ENCODE measurements around the gene EFNA2. TPM values are rescaled to one million over a fixed set of nuclear protein-coding genes. Genes with fewer than 3 reads are reported as not detected.
"Not testable (repeated sequence)": the region's sequence is repeated elsewhere in the genome, so short reads cannot be mapped to it uniquely, and the experiment has no call there.

EFNA2 gene
- total RNA-seq, 1 donor from 2014 or later = 3.8 TPM

DNA sequence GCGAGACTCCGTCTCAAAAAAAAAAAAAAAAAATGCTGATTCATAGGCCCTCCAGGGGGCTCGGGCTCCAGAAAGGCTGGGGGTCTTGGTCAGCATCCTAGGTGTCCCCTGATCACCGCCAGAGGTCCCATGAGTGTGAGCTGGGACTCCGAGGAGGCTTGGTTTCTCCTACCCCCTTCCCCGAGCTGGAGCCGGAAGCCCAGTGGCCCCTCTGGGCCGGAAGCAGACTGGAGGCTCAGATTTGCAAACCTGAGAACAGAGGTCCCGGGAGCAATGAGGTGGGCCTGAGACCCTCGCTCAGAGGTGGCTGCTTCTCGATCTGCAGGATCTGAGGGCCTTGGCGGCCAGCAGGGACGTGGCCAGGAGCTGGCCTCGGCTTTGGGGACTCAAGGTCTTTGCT, 41.5 kb downstream of the EFNA2 start:
- no peak overlapping the region for H3K27ac Mint-ChIP-seq (ENCODE audit: unreplicated experiment)
- H3K9me3 Mint-ChIP-seq (ENCODE audit: unreplicated experiment) = no peaks in the 10 kb centered on the region
- H3K4me3 Mint-ChIP-seq (ENCODE audit: unreplicated experiment) = no peak overlapping the region
- DNase-seq (ENCODE audit: extremely low spot score, unreplicated experiment) = no peak
- peaks cover 2% of the 10 kb centered on the region for H3K27me3 Mint-ChIP-seq (ENCODE audit: unreplicated experiment)
- no peaks in the 10 kb centered on the region for H3K4me1 Mint-ChIP-seq (ENCODE audit: unreplicated experiment)
- TF ChIP-seq, protein P1, sequence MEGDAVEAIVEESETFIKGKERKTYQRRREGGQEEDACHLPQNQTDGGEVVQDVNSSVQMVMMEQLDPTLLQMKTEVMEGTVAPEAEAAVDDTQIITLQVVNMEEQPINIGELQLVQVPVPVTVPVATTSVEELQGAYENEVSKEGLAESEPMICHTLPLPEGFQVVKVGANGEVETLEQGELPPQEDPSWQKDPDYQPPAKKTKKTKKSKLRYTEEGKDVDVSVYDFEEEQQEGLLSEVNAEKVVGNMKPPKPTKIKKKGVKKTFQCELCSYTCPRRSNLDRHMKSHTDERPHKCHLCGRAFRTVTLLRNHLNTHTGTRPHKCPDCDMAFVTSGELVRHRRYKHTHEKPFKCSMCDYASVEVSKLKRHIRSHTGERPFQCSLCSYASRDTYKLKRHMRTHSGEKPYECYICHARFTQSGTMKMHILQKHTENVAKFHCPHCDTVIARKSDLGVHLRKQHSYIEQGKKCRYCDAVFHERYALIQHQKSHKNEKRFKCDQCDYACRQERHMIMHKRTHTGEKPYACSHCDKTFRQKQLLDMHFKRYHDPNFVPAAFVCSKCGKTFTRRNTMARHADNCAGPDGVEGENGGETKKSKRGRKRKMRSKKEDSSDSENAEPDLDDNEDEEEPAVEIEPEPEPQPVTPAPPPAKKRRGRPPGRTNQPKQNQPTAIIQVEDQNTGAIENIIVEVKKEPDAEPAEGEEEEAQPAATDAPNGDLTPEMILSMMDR (IDR thresholded peaks at IDR 0.05) = no peak
- H3K36me3 Mint-ChIP-seq (ENCODE audit: unreplicated experiment) = no peaks in the 10 kb centered on the region

GRCh38 chr19:1332208-1332607, 46.5 kb downstream of the EFNA2 start:
- not testable (repeated sequence) for H3K4me3 Mint-ChIP-seq (ENCODE audit: unreplicated experiment); H3K4me1 Mint-ChIP-seq (ENCODE audit: unreplicated experiment); H3K27ac Mint-ChIP-seq (ENCODE audit: unreplicated experiment); H3K27me3 Mint-ChIP-seq (ENCODE audit: unreplicated experiment); DNase-seq (ENCODE audit: extremely low spot score, unreplicated experiment); H3K36me3 Mint-ChIP-seq (ENCODE audit: unreplicated experiment); H3K9me3 Mint-ChIP-seq (ENCODE audit: unreplicated experiment)

DNA sequence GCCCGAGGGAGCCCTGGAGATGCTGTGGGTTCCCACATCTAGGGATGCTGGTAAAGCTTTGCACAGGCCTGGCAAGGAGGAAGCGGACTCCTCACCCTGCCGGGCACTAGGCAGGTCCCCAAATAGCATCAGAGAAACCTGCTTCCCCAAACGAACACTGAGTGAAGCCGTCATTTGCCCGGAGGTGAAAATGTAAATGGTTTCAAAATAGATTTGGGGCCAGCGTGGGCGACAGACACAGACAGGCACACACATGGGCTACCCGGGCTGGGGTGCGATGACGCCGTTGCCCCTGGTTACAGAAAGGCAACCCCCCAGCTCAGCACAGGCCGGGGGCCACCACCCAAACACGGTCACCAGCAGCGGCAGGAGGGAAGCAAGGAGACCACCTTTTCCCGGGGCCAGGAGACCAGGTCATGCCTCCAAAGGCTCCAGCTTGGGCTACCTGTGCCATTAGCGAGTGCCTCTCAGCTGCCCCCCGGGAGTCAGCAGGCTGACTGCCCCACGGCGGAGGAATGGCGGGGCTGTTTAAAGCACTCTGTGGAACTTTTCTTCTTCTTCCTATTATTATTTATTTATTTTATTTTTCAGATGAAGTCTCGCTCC, 50.5 kb downstream of the EFNA2 start:
- H3K9me3 Mint-ChIP-seq (ENCODE audit: unreplicated experiment) = no peaks in the 10 kb centered on the region
- no peaks in the 10 kb centered on the region for H3K4me1 Mint-ChIP-seq (ENCODE audit: unreplicated experiment)
- TF ChIP-seq, protein P1 (IDR thresholded peaks at IDR 0.05) = no peak
- no peaks in the 10 kb centered on the region for H3K27me3 Mint-ChIP-seq (ENCODE audit: unreplicated experiment)
- no peak overlapping the region for H3K4me3 Mint-ChIP-seq (ENCODE audit: unreplicated experiment)
- H3K36me3 Mint-ChIP-seq (ENCODE audit: unreplicated experiment) = no peaks in the 10 kb centered on the region
- DNase-seq (ENCODE audit: extremely low spot score, unreplicated experiment) = no peak
- no peak overlapping the region for H3K27ac Mint-ChIP-seq (ENCODE audit: unreplicated experiment)

GRCh38 chr19:1340681-1341469, 55.2 kb downstream of the EFNA2 start:
- H3K36me3 Mint-ChIP-seq (ENCODE audit: unreplicated experiment) = no peaks in the 10 kb centered on the region
- H3K4me1 Mint-ChIP-seq (ENCODE audit: unreplicated experiment) = no peaks in the 10 kb centered on the region
- peaks cover 2% of the 10 kb centered on the region for H3K27me3 Mint-ChIP-seq (ENCODE audit: unreplicated experiment)
- DNase-seq (ENCODE audit: extremely low spot score, unreplicated experiment) = no peak
- TF ChIP-seq, protein P1 (IDR thresholded peaks at IDR 0.05) = no peak
- no peak overlapping the region for H3K4me3 Mint-ChIP-seq (ENCODE audit: unreplicated experiment)
- no peaks in the 10 kb centered on the region for H3K9me3 Mint-ChIP-seq (ENCODE audit: unreplicated experiment)
- no peak overlapping the region for H3K27ac Mint-ChIP-seq (ENCODE audit: unreplicated experiment)

- Mint-ChIP-seq H3K9me3 (ENCODE audit: unreplicated experiment) (no peaks in the 10 kb centered on the region), H3K27ac (ENCODE audit: unreplicated experiment) (no peak overlapping the region), H3K36me3 (ENCODE audit: unreplicated experiment) (no peaks in the 10 kb centered on the region), H3K4me1 (ENCODE audit: unreplicated experiment) (no peaks in the 10 kb centered on the region), H3K4me3 (ENCODE audit: unreplicated experiment) (no peak overlapping the region), H3K27me3 (ENCODE audit: unreplicated experiment) (peaks cover 2% of the 10 kb centered on the region)
- DNase-seq (ENCODE audit: extremely low spot score, unreplicated experiment) = no peak
- TF ChIP-seq, protein P1 (IDR thresholded peaks at IDR 0.05) = no peak
Measured at GRCh38 chr19:1343041-1343440, 57.4 kb downstream of the EFNA2 start.

All from osteocyte (in vitro differentiated cells).